ENCODE results near the gene CFAP97D1. TPM values are rescaled to one million over a fixed set of nuclear protein-coding genes. Genes with fewer than 3 reads are reported as not detected.

Gene CFAP97D1
- total RNA-seq, 2 donors from 2014 or later = not detected

DNA sequence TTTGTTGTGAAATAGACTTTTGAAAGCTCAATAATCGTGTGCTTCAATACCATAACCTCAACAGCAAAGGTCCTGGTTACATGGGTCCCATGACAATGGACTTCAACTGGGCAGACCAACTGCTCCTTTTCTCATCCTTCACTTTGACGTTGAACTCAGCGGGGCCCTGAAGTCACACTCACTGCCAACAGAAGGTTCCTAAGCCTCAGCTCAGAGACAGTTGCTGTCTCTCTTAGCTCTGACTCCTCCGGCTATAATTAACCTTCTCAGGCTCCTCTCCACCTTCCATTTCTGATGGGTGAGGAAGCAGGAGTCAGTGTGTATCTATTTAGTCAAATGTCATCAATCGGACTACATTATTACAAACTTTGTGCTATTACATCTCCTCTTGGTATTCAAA lies 28.9 kb downstream of the CFAP97D1 start:
- Histone ChIP-seq H3K4me1 (ENCODE audit: control insufficient read depth, insufficient read depth, low read length) (no peaks in the 10 kb centered on the region), H3K4me3 (ENCODE audit: low read length) (no peak overlapping the region), H3K27me3 (ENCODE audit: control insufficient read depth, insufficient read depth, low read length, poor library complexity, severe bottlenecking) (no peaks in the 10 kb centered on the region), H3K9ac (ENCODE audit: extremely low read depth, low read length, poor library complexity, severe bottlenecking) (no peak overlapping the region), H3K9me3 (ENCODE audit: control insufficient read depth, low read length) (no peaks in the 10 kb centered on the region), H3K36me3 (ENCODE audit: control insufficient read depth, insufficient read depth, low read length) (no peaks in the 10 kb centered on the region), H3K27ac (ENCODE audit: low read depth, low read length) (no peak overlapping the region)
- Mint-ChIP-seq H3K4me3 (no peak overlapping the region), H3K27me3 (ENCODE audit: insufficient read depth) (no peaks in the 10 kb centered on the region), H3K27ac (no peak overlapping the region), H3K36me3 (ENCODE audit: low read depth) (peaks cover 5% of the 10 kb centered on the region), H3K4me1 (peaks cover 2% of the 10 kb centered on the region), H3K9me3 (no peaks in the 10 kb centered on the region)
- no peak for DNase-seq
- TF ChIP-seq, protein P1, sequence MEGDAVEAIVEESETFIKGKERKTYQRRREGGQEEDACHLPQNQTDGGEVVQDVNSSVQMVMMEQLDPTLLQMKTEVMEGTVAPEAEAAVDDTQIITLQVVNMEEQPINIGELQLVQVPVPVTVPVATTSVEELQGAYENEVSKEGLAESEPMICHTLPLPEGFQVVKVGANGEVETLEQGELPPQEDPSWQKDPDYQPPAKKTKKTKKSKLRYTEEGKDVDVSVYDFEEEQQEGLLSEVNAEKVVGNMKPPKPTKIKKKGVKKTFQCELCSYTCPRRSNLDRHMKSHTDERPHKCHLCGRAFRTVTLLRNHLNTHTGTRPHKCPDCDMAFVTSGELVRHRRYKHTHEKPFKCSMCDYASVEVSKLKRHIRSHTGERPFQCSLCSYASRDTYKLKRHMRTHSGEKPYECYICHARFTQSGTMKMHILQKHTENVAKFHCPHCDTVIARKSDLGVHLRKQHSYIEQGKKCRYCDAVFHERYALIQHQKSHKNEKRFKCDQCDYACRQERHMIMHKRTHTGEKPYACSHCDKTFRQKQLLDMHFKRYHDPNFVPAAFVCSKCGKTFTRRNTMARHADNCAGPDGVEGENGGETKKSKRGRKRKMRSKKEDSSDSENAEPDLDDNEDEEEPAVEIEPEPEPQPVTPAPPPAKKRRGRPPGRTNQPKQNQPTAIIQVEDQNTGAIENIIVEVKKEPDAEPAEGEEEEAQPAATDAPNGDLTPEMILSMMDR (conservative IDR thresholded peaks at IDR 0.05) = no peak
- WGBS, 2 experiments (ENCODE audit: insufficient coverage in 1 of 2, insufficient read length in 1 of 2) = 88 to 93% methylated on average over 1 to 5 of the region's 5 CpGs

GRCh38 chr17:43810226-43810715 lies 30.0 kb downstream of the CFAP97D1 start:
- TF ChIP-seq, protein P1 (conservative IDR thresholded peaks at IDR 0.05) = no peak
- Mint-ChIP-seq H3K27ac (no peak overlapping the region), H3K27me3 (ENCODE audit: insufficient read depth) (no peaks in the 10 kb centered on the region), H3K4me3 (no peak overlapping the region), H3K9me3 (no peaks in the 10 kb centered on the region), H3K36me3 (ENCODE audit: low read depth) (no peaks in the 10 kb centered on the region), H3K4me1 (no peaks in the 10 kb centered on the region)
- Histone ChIP-seq H3K9me3 (ENCODE audit: control insufficient read depth, low read length) (no peaks in the 10 kb centered on the region), H3K27ac (ENCODE audit: low read depth, low read length) (no peak overlapping the region), H3K9ac (ENCODE audit: extremely low read depth, low read length, poor library complexity, severe bottlenecking) (no peak overlapping the region), H3K36me3 (ENCODE audit: control insufficient read depth, insufficient read depth, low read length) (no peaks in the 10 kb centered on the region), H3K27me3 (ENCODE audit: control insufficient read depth, insufficient read depth, low read length, poor library complexity, severe bottlenecking) (no peaks in the 10 kb centered on the region), H3K4me3 (ENCODE audit: low read length) (no peak overlapping the region), H3K4me1 (ENCODE audit: control insufficient read depth, insufficient read depth, low read length) (no peaks in the 10 kb centered on the region)
- WGBS, 2 experiments (ENCODE audit: insufficient coverage in 1 of 2, insufficient read length in 1 of 2) = 84 to 100% methylated on average over 2 to 3 of the region's 4 CpGs
- DNase-seq = no peak

GRCh38 chr17:43810823-43811222 lies 30.6 kb downstream of the CFAP97D1 start:
- no peak overlapping the region for H3K9ac ChIP-seq (ENCODE audit: extremely low read depth, low read length, poor library complexity, severe bottlenecking)
- no peak overlapping the region for H3K4me3 ChIP-seq (ENCODE audit: low read length)
- TF ChIP-seq, protein P1 (conservative IDR thresholded peaks at IDR 0.05) = no peak
- Mint-ChIP-seq H3K9me3 (no peaks in the 10 kb centered on the region), H3K27ac (no peak overlapping the region), H3K4me1 (no peaks in the 10 kb centered on the region), H3K36me3 (ENCODE audit: low read depth) (no peaks in the 10 kb centered on the region), H3K4me3 (no peak overlapping the region), H3K27me3 (ENCODE audit: insufficient read depth) (no peaks in the 10 kb centered on the region)
- H3K27ac ChIP-seq (ENCODE audit: low read depth, low read length) = no peak overlapping the region
- no peak for DNase-seq
- no peaks in the 10 kb centered on the region for H3K4me1 ChIP-seq (ENCODE audit: control insufficient read depth, insufficient read depth, low read length)
- 85 to 88% methylated on average over 2 to 5 of the region's 5 CpGs for WGBS, 2 experiments (ENCODE audit: insufficient coverage in 1 of 2, insufficient read length in 1 of 2)
- H3K9me3 ChIP-seq (ENCODE audit: control insufficient read depth, low read length) = no peaks in the 10 kb centered on the region
- no peaks in the 10 kb centered on the region for H3K36me3 ChIP-seq (ENCODE audit: control insufficient read depth, insufficient read depth, low read length)
- H3K27me3 ChIP-seq (ENCODE audit: control insufficient read depth, insufficient read depth, low read length, poor library complexity, severe bottlenecking) = no peaks in the 10 kb centered on the region
